Stimulated activated CD8-positive, alpha-beta memory T cell treated with anti-CD3 and anti-CD28 coated beads, Interleukin-4, amount 100 ng/mL, for 1 hour (primary cell): ENCODE measurements around the gene CXCL11.
"Not testable (repeated sequence)": the region's sequence is repeated elsewhere in the genome, so short reads cannot be mapped to it uniquely, and the experiment has no call there.

Experiments used
- DNase-seq, 2 donors: peaks; one replicate each; pipeline ENCODE4 v3.0.0-alpha.2; 2020; ENCODE audit warnings: low read depth in 2 of 2, low spot score in 1 of 2

CXCL11 gene

GRCh38 chr4:76002176-76002575, 33.7 kb downstream of the CXCL11 start:
- DNase-seq: no peak

- DNase-seq: no peak
Observed at GRCh38 chr4:76001700-76002099, 34.2 kb downstream of the CXCL11 start.

- no peak for DNase-seq
Observed at GRCh38 chr4:76000279-76000678, 35.6 kb downstream of the CXCL11 start.

GRCh38 chr4:75998525-75999147, 37.2 kb downstream of the CXCL11 start:
- DNase-seq: not testable (repeated sequence)

- DNase-seq: no peak
Observed at GRCh38 chr4:75997946-75998345, 37.9 kb downstream of the CXCL11 start.

DNA sequence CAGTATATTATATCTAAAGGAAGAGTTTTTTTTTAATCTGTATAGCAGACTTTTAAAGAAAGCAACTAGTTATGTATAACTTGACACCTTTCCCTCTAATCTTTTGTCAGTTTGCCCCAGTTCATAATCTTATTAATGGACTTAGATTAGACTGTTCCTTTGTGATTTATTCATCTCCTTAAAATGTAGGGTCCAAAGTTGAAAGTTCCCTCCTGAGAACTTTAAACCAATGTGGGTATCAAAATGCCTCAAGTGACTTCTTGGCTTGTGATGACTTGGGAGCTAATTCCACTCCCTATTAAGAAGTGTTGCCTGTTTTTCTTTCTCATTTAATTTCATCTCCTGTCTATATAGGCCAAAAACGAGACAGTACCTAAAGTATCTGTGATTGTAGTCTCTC, 38.8 kb downstream of the CXCL11 start:
- no peak for DNase-seq

GRCh38 chr4:75995727-75996126, 40.1 kb downstream of the CXCL11 start:
- no peak for DNase-seq

GRCh38 chr4:75992462-75992861, 43.4 kb downstream of the CXCL11 start:
- no peak for DNase-seq

DNA sequence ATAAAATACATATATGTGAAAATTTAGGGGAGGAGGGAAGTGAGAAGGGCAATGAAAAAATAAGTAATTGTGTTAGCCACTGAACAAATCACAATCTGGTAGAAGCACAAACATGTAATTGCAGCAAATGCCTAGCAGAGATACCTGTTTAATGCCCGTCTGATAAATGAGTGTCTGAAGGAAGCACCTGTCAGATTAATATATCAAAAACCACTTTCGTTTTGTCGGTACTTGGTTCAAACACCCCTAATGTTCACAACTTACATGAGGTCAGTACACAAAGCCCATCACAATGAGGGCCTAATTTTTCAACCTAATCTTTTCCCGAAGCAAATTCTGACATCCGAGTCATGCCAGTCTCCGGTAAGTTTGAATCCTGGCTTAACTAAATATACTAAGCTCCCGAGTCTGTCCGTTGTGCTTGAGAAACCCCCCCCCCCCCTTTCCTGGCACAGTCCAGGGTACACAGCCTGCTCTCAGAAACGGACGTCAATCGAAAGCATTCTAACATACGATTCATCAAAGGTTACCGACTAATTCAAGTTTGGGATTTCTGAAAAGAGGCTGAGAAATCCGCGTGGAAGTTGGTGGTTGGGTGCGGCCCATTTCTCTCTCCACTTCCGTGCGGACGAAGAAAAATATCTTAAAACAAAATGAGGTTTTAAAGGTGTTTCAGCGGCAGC, 45.9 kb downstream of the CXCL11 start:
- DNase-seq: no peak

- no peak for DNase-seq
Observed at GRCh38 chr4:75985116-75985515, 50.8 kb downstream of the CXCL11 start.
